GM12878 (cell line): ENCODE data around the gene ZCCHC3.

Source experiments
- CHD2 ChIP-seq: IDR thresholded peaks from 2 replicates; pipeline ENCODE4 v1.6.1; 2011; ENCODE audit warnings: low read depth, low read length, improper control_type of control experiment, borderline replicate concordance
- CTCF ChIP-seq, 3 experiments: IDR thresholded peaks in 2 of 3; conservative IDR thresholded peaks in 1 of 3; 2 replicates each; pipeline ENCODE4 v1.5.1; 2011; ENCODE audit warnings: low read depth in 3 of 3, low read length in 3 of 3, mild to moderate bottlenecking in 3 of 3, control low read depth in 2 of 3, moderate library complexity in 2 of 3, inconsistent platforms in 1 of 3, mixed read lengths in 1 of 3; ENCODE audit not compliant: control insufficient read depth in 2 of 3, insufficient read depth in 1 of 3; ENCODE audit errors: extremely low read depth in 1 of 3

- TF ChIP-seq CTCF (IDR thresholded peaks at IDR 0.05 in 2 of 3, conservative IDR thresholded peaks at IDR 0.05 in 1 of 3; ENCODE audit: control insufficient read depth in 2 of 3, extremely low read depth in 1 of 3, insufficient read depth in 1 of 3, low read depth in 3 of 3, low read length in 3 of 3) (no peak), CHD2 (no peak)
Observed at GRCh38 chr20:275791-276190, 21.6 kb upstream of the ZCCHC3 start.
